GM10248 (cell line): Measurements from ENCODE around the gene INPP1.

Experiments
- CTCF ChIA-PET: fragments of 300-600 bp; sonication (Branson Sonifier 250); formaldehyde crosslinking; extraction: SDS; loops from one replicate; lab custom pipeline; 2021; ENCODE audit warnings: antibody characterized with exemption; lab: Yijun Ruan, JAX
- POLR2A ChIA-PET: fragments of 350-650 bp; sonication (Branson Sonifier 250); formaldehyde crosslinking; extraction: SDS; loops from one replicate; lab custom pipeline; 2020; ENCODE audit warnings: antibody characterized with exemption; lab: Yijun Ruan, JAX
- DNase-seq: peaks from one replicate; pipeline ENCODE4 v3.0.0; 2012; ENCODE audit errors: extremely low spot score
- CTCF ChIP-seq: IDR thresholded peaks from 2 replicates; pipeline ENCODE4 v1.5.1; 2012; ENCODE audit warnings: mild to moderate bottlenecking, low read depth; ENCODE audit errors: extremely low read depth, missing control alignments, control extremely low read depth

Gene INPP1

DNA sequence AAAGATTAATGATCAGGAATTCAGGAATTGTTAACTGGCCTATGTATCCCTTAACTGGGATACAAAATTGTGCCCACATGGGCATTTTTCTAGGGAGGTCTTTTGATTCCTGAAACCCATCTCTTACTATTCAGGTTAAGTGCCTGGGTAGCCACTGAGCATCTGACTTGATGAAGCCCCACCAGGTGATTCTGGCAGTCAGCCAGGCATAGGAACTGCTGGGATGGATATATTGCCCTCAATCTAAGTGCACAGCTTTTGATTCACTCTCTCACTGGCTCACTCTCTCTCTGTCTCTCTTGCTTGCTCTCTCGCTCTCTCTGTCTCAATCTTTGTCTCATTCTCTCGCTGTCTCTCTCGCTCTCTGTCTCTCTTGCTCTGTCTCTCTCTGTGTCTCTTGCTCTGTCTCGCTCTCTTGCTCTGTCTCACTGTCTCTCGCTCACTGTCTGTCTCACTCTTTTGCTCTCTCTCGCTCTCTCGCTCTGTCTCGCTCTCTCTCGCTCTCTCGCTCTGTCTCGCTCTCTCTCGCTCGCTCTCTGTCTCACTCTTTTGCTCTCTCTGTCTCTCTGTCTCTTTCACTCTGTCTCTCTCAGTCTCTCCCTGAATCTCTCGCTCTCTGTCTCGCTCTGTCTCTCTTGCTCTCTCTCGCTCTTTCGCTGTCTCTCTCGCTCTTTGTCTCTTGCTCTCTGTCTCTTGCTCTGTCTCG lies 22.3 kb downstream of the INPP1 start:
- CTCF ChIA-PET, result interaction anchor here (1.3 to 5.1 kb wide), 3 partner anchors 11 to 275 kb away, joined by 4 to 25 read pairs (median 6); no protein-coding TSS in a partner anchor
- DNase-seq, result no peak
- POLR2A ChIA-PET, result no interaction called here
- no peak for TF ChIP-seq CTCF

DNA sequence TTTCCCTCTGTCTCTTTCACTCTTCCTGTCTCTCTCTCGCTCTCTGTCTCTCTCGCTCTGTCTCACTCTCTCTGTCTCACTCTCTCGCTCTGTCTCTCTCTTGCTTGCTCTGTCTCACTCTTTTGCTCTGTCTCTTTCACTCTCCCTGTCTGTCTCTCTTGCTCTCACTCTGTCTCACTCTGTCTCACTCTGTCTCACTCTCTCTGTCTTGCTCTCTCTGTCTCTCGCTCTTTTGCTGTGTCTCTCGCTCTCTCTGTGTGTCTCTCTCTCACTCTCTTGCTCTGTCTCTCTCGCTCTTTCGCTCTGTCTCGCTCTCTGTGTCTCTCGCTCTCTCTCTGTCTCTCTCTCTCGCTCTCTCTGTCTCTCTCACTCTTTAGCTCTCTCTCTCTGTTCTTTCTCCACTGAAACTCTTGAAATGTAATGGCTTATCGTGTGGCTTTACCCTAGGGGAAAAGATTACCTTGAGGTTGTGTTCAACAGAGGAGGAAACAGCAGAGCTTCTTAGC lies 22.9 kb downstream of the INPP1 start:
- DNase-seq, result no peak
- POLR2A ChIA-PET, result no interaction called here
- CTCF ChIA-PET, result interaction anchor here (1.2 to 5.1 kb wide), 4 partner anchors 12 to 277 kb away, joined by 3 to 25 read pairs (median 6); no protein-coding TSS in a partner anchor
- TF ChIP-seq CTCF, result no peak

GRCh38 chr2:190367091-190367490 lies 23.7 kb downstream of the INPP1 start:
- CTCF ChIA-PET, result interaction anchor here (1.2 to 5.1 kb wide), 5 partner anchors 13 to 278 kb away, joined by 3 to 25 read pairs (median 7); no protein-coding TSS in a partner anchor
- DNase-seq, result no peak
- POLR2A ChIA-PET, result no interaction called here
- no peak for TF ChIP-seq CTCF

DNA sequence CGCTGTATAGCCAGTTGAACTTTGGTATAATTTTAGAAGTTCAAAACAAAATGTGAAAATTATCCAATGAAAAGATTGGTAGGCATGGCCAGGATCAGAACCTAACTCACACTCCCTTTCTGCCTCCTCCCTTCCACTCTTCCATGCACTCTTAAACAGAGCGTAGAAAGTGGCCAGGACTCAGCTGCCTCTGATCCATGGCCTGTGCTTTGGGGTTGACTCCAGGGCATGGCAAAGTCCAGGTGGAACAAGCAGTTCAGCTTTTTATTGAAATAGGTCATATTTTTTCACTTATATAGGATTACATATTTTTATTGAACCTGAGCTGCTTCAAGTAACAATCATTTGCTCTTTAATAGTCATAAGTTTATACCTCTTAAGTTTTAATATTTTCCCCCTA lies 26.2 kb downstream of the INPP1 start:
- ChIA-PET POLR2A (no interaction called here), CTCF (interaction anchor here (1.2 to 5.1 kb wide), 7 partner anchors 8 to 708 kb away, joined by 3 to 25 read pairs (median 5); partner anchors contain the start of gene ASNSD1)
- DNase-seq, result no peak
- TF ChIP-seq CTCF, result no peak

- no peak for DNase-seq
- no peak for TF ChIP-seq CTCF
- POLR2A ChIA-PET, result no interaction called here
- CTCF ChIA-PET, result interaction anchor here (1.0 kb wide), 1 partner anchor 24 kb away, joined by 3 read pairs; no protein-coding TSS in a partner anchor
Measured at GRCh38 chr2:190376083-190376482, 32.7 kb downstream of the INPP1 start.

GRCh38 chr2:190376591-190377245 lies 33.3 kb downstream of the INPP1 start:
- CTCF ChIA-PET, result interaction anchor here (0.9 to 1.3 kb wide), 6 partner anchors 12 to 302 kb away, joined by 3 to 6 read pairs (median 3); no protein-coding TSS in a partner anchor
- no peak for DNase-seq
- TF ChIP-seq CTCF, result no peak
- POLR2A ChIA-PET, result no interaction called here
